ENCODE measurements around the gene OR51Q1. TPM values are rescaled to one million over a fixed set of nuclear protein-coding genes. Genes with fewer than 3 reads are reported as not detected.

OR51Q1 gene, protein sequence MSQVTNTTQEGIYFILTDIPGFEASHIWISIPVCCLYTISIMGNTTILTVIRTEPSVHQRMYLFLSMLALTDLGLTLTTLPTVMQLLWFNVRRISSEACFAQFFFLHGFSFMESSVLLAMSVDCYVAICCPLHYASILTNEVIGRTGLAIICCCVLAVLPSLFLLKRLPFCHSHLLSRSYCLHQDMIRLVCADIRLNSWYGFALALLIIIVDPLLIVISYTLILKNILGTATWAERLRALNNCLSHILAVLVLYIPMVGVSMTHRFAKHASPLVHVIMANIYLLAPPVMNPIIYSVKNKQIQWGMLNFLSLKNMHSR
- total RNA-seq = 1 to 10 TPM in 1 of 2 donors, under 1 TPM in 1; 0.24 to 1.6 TPM
- polyA plus RNA-seq (2013, experiment 1 of 2) = not detected
- polyA plus RNA-seq (2013, experiment 2 of 2) = not detected
- long read RNA-seq, experiment 1 = 0 reads
- long read RNA-seq, experiment 2, partial matches to known transcripts = 1 of 2 reads
- long read RNA-seq, experiment 2, other reads (novel, unspliced or antisense) = 1 of 2 reads
- long read RNA-seq, experiment 3 = 0 reads
- long read RNA-seq, experiment 4, partial matches to known transcripts = 0 of 1 reads
- long read RNA-seq, experiment 4, other reads (novel, unspliced or antisense) = 1 of 1 reads

DNA sequence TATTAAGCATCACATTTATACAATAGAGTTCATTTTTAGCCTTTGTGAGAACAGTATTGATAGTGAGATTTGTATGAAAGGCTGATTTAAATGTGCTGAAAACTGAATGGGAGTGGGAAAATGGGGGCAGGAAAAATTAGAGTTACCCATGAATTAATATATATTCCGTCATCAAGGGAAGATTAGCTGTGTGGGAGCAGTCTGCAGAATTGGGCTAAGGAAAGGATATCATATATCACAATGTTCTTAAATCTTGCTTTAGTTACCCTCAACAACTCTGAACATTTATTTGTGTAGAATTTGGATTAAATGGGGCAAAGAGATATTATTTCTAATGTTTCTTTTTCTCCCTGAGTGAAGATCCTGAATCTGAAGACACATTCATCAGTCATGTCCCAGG, at the start of gene OR51Q1:
TSS of gene OR51Q1 (plus strand) at position 301 of the 400 bp plus-strand sequence. CDS start at position 391, 90 bp downstream.
- no peaks in the 10 kb centered on the region for H3K27me3 Mint-ChIP-seq (ENCODE audit: insufficient read depth)
- Histone ChIP-seq H3K4me3 (ENCODE audit: low read length) (no peak within 1 kb of the TSS), H3K9ac (ENCODE audit: extremely low read depth, low read length, poor library complexity, severe bottlenecking) (no peak within 1 kb of the TSS), H3K36me3 (ENCODE audit: control insufficient read depth, insufficient read depth, low read length) (no peaks in the 10 kb centered on the region), H3K27ac (ENCODE audit: low read depth, low read length) (no peak within 1 kb of the TSS), H3K27me3 (ENCODE audit: control insufficient read depth, insufficient read depth, low read length, poor library complexity, severe bottlenecking) (no peaks in the 10 kb centered on the region), H3K9me3 (ENCODE audit: control insufficient read depth, low read length) (no peaks in the 10 kb centered on the region), H3K4me1 (ENCODE audit: control insufficient read depth, insufficient read depth, low read length) (peaks cover 8% of the 10 kb centered on the region)
- WGBS, 2 experiments (ENCODE audit: insufficient coverage in 1 of 2, insufficient read length in 1 of 2) = no CpG with 5 or more reads among the region's 1 CpG
- peaks cover 24% of the 10 kb centered on the region for H3K9me3 Mint-ChIP-seq
- no peak within 1 kb of the TSS for H3K4me3 Mint-ChIP-seq
- peaks cover 6% of the 10 kb centered on the region for H3K36me3 Mint-ChIP-seq (ENCODE audit: low read depth)
- H3K4me1 Mint-ChIP-seq = peaks cover 35% of the 10 kb centered on the region
- DNase-seq = no peak
- TF ChIP-seq, protein P1, sequence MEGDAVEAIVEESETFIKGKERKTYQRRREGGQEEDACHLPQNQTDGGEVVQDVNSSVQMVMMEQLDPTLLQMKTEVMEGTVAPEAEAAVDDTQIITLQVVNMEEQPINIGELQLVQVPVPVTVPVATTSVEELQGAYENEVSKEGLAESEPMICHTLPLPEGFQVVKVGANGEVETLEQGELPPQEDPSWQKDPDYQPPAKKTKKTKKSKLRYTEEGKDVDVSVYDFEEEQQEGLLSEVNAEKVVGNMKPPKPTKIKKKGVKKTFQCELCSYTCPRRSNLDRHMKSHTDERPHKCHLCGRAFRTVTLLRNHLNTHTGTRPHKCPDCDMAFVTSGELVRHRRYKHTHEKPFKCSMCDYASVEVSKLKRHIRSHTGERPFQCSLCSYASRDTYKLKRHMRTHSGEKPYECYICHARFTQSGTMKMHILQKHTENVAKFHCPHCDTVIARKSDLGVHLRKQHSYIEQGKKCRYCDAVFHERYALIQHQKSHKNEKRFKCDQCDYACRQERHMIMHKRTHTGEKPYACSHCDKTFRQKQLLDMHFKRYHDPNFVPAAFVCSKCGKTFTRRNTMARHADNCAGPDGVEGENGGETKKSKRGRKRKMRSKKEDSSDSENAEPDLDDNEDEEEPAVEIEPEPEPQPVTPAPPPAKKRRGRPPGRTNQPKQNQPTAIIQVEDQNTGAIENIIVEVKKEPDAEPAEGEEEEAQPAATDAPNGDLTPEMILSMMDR (conservative IDR thresholded peaks at IDR 0.05) = no peak
- no peak within 1 kb of the TSS for H3K27ac Mint-ChIP-seq

DNA sequence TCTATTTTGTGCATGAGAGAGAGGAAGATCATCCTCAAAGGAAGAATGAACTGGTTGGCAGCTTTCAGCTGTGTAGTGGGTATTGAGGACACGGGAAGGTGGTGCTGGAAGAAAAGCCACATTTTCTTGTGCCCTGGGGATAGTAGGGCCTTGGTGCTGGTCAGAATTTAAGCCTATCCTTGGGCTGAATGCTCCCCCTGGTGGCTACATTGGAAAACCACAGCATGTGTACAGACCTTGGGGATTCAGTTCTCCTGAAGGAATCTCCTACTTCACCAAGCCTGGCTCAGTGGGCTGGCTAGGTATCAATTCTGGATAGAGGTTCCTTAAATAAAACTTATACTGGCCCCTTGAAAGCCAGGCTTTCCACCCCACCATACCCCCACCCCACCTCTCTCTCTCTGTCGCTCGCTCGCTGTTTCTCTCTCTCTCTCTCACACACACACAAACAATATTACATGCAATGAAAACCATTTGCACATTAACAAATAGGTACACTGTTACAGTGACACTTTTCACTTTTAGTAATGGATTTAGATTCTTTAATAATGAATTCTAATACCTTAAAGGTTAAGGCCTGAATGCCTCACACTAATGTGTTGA, 41.1 kb upstream of the OR51Q1 start:
- 81 to 83% methylated on average over 4 of the region's 4 CpGs for WGBS, 2 experiments (ENCODE audit: insufficient coverage in 1 of 2, insufficient read length in 1 of 2)

DNA sequence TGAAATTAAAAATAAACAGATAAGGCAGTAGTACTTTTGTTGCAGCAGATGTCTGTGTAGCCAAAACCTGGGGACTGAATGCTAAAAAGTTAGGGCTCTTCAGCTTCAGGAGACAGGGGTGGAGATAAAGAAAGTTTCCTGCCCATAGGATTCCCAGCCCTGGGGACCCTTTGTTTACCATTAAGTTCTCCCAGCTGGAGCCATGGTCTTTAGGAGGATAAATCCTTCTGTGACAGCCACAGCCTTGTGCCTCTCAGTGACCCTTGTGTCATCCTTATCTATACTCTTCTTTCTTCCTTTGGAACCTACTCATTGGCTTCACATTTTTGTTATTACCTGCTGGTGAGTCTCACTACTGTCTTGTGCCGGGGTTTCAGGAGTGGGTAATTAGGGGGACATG, 38.3 kb upstream of the OR51Q1 start, which contains the start of gene OR51M1:
TSS of gene OR51M1 (plus strand) at position 237 of the 400 bp plus-strand sequence. CDS start 5,587 bp downstream, outside the sequence.
- H3K4me3 ChIP-seq (ENCODE audit: low read length) = peak within 1 kb of the TSS; percentile 43
- H3K36me3 Mint-ChIP-seq (ENCODE audit: low read depth) = no peaks in the 10 kb centered on the region
- peak within 1 kb of the TSS; percentile 86 for H3K27ac Mint-ChIP-seq
- no peaks in the 10 kb centered on the region for H3K27me3 Mint-ChIP-seq (ENCODE audit: insufficient read depth)
- peaks cover 3% of the 10 kb centered on the region for H3K9me3 Mint-ChIP-seq
- DNase-seq = peak; percentile 68
- H3K36me3 ChIP-seq (ENCODE audit: control insufficient read depth, insufficient read depth, low read length) = no peaks in the 10 kb centered on the region
- H3K27ac ChIP-seq (ENCODE audit: low read depth, low read length) = peak within 1 kb of the TSS; percentile 22
- H3K27me3 ChIP-seq (ENCODE audit: control insufficient read depth, insufficient read depth, low read length, poor library complexity, severe bottlenecking) = no peaks in the 10 kb centered on the region
- H3K4me1 Mint-ChIP-seq = peaks cover 30% of the 10 kb centered on the region
- H3K9ac ChIP-seq (ENCODE audit: extremely low read depth, low read length, poor library complexity, severe bottlenecking) = peak within 1 kb of the TSS; percentile 44
- H3K4me1 ChIP-seq (ENCODE audit: control insufficient read depth, insufficient read depth, low read length) = peaks cover 7% of the 10 kb centered on the region
- H3K4me3 Mint-ChIP-seq = peak within 1 kb of the TSS; percentile 33
- TF ChIP-seq, protein P1 (conservative IDR thresholded peaks at IDR 0.05) = no peak
- H3K9me3 ChIP-seq (ENCODE audit: control insufficient read depth, low read length) = no peaks in the 10 kb centered on the region
- WGBS, 2 experiments (ENCODE audit: insufficient coverage in 1 of 2, insufficient read length in 1 of 2) = 61 to 83% methylated on average over 1 of the region's 1 CpG

More for the DNA sequence above, 41.1 kb upstream of the OR51Q1 start:
- Mint-ChIP-seq H3K9me3 (peaks cover 17% of the 10 kb centered on the region), H3K4me1 (peaks cover 30% of the 10 kb centered on the region), H3K27me3 (ENCODE audit: insufficient read depth) (no peaks in the 10 kb centered on the region), H3K27ac (no peak overlapping the region), H3K36me3 (ENCODE audit: low read depth) (peaks cover 2% of the 10 kb centered on the region), H3K4me3 (no peak overlapping the region)
- DNase-seq = peak; percentile 87
- Histone ChIP-seq H3K4me3 (ENCODE audit: low read length) (no peak overlapping the region), H3K9me3 (ENCODE audit: control insufficient read depth, low read length) (no peaks in the 10 kb centered on the region), H3K36me3 (ENCODE audit: control insufficient read depth, insufficient read depth, low read length) (no peaks in the 10 kb centered on the region), H3K9ac (ENCODE audit: extremely low read depth, low read length, poor library complexity, severe bottlenecking) (no peak overlapping the region), H3K4me1 (ENCODE audit: control insufficient read depth, insufficient read depth, low read length) (peaks cover 7% of the 10 kb centered on the region), H3K27ac (ENCODE audit: low read depth, low read length) (no peak overlapping the region), H3K27me3 (ENCODE audit: control insufficient read depth, insufficient read depth, low read length, poor library complexity, severe bottlenecking) (no peaks in the 10 kb centered on the region)
- TF ChIP-seq, protein P1 (conservative IDR thresholded peaks at IDR 0.05) = peak; percentile 92

Measured in endodermal cell (in vitro differentiated cells).